Urothelium cell line (cell line): Measurements from ENCODE around the gene SRPK2.
A peak's percentile ranks its signal among the peaks of the same experiment; 100 is the strongest.

Experiments
- DNase-seq: peaks from one replicate; pipeline ENCODE4 v3.0.0; 2011; ENCODE audit warnings: low spot score, mixed read lengths
- FAIRE-seq: peaks from 2 replicates; lab custom pipeline; 2011; peaks lifted over from hg19 to GRCh38; lab: Jason Lieb, UNC

SRPK2 gene

DNA sequence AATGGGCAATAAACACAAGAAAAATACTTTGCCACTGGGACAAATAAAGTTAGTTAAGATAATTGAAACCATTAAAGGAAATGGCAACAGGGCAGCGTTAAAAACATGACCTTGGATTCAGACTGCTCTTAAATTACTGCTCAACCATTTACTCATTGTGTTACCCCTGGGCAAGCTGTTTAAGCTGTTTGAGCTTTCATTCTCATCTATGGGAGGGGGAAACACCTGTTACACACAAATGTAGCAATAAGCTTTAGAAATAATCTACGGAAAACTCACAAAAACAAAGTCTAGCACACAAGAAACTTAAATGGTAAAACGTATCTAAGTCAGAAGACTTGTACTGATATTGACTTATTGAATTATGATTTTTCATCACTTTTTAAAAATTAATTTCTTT, 237.6 kb downstream of the SRPK2 start:
- no peak for FAIRE-seq

GRCh38 chr7:105149827-105150226, 238.9 kb downstream of the SRPK2 start:
- FAIRE-seq (no peak), DNase-seq (peak; percentile 58)

More for the DNA sequence above, 237.6 kb downstream of the SRPK2 start:
- DNase-seq, result no peak

GRCh38 chr7:105141068-105141467, 247.7 kb downstream of the SRPK2 start:
- DNase-seq (peak; percentile 39), FAIRE-seq (no peak)

DNA sequence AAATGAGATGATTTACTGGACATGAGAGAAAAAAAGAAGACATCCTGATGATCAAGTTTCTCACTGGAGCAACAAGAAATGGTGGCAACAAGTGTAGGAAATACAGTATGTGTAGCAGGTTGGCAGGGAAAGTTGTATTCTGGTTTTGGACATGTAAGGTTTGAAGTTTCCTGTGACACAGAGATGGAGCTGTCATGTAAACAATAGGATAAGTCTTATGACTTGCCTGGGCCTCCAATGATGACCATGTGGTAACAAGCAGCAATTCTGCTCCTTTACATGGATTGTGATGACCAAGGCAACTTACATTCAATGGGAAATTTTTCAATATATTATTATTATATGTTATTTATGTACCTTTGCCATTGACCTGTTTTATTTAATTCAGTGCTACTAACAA, 249.3 kb downstream of the SRPK2 start:
- no peak for DNase-seq
- no peak for FAIRE-seq

GRCh38 chr7:105137898-105138297, 250.8 kb downstream of the SRPK2 start:
- FAIRE-seq, result no peak

DNA sequence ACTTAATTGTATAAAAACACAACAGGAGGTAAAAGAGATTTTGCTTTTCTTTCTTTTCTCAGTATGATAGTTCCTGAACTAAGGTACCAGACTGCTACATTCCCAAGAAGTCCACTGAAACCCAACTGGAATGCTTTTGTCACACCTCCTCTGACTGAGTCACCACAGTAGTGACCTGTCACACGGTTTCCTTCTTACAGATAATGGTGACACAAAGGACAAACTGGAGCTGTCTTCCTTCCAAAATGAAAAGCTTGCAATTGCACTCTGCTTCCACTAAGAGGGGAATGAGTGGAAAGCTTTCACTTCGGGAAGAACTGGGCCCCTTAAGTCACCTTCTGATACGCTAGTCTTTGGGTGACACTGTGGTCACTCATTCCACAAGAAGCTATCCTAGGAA, 252.5 kb downstream of the SRPK2 start:
- FAIRE-seq (no peak), DNase-seq (no peak)

More at GRCh38 chr7:105137898-105138297, 250.8 kb downstream of the SRPK2 start:
- no peak for DNase-seq

- FAIRE-seq, result no peak
- no peak for DNase-seq
Observed at GRCh38 chr7:105133986-105134655, 254.6 kb downstream of the SRPK2 start.

GRCh38 chr7:105133358-105133757, 255.4 kb downstream of the SRPK2 start:
- no peak for FAIRE-seq
- DNase-seq, result no peak

GRCh38 chr7:105132835-105133234, 255.9 kb downstream of the SRPK2 start:
- FAIRE-seq (no peak), DNase-seq (no peak)

DNA sequence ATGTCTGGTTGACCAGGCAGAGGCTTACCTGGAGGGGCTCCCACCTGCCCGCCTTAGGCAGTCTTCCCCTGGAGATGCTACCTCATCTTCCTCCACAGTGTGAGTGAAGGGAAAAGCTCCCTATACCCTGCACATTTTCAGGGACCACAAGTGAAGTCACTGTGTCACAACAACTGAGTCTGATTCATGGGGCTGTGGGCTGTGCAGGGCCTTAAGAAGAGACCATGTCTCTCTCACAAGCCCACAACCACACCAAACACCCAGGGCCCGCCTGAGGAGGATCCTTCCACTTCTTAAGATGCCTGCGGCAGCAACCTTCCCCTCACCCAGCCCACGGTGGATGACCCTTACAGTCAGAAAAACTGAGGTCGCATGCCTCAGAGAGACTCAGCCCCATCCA, 256.4 kb downstream of the SRPK2 start:
- no peak for FAIRE-seq

GRCh38 chr7:105131890-105132289, 256.8 kb downstream of the SRPK2 start:
- FAIRE-seq (no peak), DNase-seq (no peak)

More for the DNA sequence above, 256.4 kb downstream of the SRPK2 start:
- no peak for DNase-seq

DNA sequence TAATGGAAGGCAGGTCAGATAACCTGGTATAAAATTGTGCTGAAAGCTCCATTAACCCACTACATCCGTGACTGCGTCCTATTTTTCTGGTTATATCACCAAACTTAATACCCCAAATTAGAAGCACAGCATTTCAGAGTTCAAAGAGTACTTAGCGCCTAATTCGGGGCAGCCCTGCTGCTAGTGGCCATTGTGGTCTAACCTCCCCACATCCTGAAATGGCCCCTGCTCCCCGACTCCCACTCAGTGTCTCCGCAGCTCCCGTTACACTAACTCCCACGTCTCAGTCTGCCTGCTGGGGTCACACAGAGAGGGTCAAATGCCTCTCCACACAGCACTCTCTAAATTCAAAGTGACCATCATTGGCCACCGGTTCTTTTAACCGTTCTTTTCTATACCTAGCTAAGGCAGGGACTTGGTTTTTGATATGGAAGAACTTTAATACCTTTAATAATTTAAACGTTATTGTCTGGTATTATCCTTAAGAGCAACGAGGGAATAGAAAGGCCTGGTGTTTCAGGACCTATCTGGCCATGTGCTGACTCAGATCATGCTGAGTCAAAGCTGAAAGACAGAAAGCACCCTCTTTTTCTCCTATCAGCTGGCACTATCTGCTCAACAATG, 257.6 kb downstream of the SRPK2 start:
- no peak for FAIRE-seq

GRCh38 chr7:105130580-105130979, 258.1 kb downstream of the SRPK2 start:
- DNase-seq (no peak), FAIRE-seq (no peak)

More for the DNA sequence above, 257.6 kb downstream of the SRPK2 start:
- DNase-seq, result no peak

- DNase-seq (no peak), FAIRE-seq (no peak)
Observed at GRCh38 chr7:105130048-105130447, 258.7 kb downstream of the SRPK2 start.

DNA sequence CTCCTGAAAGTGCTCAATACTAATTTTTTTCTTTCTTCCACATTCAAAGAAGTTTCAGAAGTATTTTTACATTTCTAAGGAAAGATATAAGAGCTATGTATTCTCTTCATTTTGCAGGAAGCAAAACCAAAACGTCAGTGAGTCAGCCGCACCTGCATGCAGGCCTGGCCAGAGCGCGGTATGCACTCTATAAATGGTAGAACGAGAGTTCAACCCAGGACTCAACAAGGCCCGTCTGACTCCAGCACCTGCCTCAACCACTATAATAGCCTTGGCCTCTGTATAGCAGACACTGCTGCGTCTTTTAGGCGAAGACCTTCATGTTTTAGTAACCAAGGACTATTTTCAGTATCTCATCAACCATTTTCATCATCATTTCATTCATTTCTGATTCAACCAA, 261.5 kb downstream of the SRPK2 start:
- DNase-seq, result no peak

DNA sequence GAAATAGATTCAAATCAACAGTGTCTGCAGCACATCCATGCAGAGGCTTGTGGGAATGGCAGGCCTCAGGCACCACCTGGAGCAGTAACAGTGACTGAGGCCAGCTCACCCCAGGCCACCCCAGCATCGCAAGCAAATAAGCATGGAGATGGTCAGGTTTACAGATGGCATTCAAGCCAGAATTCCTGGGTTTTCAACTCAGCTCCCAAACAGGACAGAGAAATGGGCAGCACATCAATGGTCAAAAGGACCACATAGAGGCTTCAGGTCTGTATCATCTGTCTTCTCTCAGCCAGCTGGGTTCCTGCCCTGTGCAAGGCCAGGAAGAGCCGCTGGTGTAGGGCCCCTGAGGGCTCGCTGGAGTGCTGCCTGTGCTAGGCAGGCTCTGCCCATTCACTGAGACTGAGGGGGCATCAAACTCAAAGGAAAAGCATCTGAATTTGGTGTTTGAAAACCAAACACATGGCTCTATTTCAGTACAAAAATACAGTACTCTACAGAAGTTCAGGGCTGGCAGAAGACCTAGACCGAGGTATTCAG, 262.2 kb downstream of the SRPK2 start:
- DNase-seq (no peak), FAIRE-seq (no peak)

More for the DNA sequence above, 261.5 kb downstream of the SRPK2 start:
- no peak for FAIRE-seq

DNA sequence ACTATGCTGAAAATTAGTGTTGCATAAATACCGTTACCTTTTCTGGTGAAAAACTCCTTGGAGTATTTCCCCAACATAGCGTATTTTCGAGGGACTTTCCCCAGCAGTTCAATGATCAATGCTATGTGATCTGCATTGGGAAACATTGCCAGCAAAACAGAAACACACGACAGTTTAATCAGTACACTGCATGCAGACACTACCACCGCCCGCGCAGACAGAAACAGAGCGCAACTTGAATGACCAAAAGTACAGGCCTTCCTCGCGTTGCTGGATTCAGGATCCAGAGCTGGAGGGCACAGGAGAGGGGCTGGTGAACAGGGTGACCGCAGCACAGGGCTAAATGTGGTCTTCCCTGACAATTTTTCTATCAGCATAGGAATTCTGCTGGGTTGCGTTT, 263.0 kb downstream of the SRPK2 start:
- FAIRE-seq (no peak), DNase-seq (no peak)

DNA sequence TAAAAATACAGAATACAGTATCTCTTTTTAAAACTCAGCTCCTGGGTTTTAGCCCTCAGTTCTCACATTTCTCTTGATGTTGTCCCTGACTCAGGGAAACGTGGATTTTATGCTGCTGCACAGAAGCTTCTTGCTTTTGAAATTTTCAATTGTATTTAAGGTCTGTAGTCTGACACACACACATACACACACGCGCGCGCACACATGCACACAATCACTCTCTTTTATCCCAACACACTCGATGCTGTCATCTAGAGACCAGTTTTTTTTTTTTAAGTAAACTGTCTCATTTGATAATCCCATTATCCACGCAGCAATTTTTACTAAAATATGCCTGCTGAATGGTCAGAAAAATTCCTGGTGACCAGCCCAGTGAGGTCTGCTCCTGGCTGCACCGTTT, 266.1 kb downstream of the SRPK2 start:
- no peak for FAIRE-seq
- DNase-seq, result no peak

DNA sequence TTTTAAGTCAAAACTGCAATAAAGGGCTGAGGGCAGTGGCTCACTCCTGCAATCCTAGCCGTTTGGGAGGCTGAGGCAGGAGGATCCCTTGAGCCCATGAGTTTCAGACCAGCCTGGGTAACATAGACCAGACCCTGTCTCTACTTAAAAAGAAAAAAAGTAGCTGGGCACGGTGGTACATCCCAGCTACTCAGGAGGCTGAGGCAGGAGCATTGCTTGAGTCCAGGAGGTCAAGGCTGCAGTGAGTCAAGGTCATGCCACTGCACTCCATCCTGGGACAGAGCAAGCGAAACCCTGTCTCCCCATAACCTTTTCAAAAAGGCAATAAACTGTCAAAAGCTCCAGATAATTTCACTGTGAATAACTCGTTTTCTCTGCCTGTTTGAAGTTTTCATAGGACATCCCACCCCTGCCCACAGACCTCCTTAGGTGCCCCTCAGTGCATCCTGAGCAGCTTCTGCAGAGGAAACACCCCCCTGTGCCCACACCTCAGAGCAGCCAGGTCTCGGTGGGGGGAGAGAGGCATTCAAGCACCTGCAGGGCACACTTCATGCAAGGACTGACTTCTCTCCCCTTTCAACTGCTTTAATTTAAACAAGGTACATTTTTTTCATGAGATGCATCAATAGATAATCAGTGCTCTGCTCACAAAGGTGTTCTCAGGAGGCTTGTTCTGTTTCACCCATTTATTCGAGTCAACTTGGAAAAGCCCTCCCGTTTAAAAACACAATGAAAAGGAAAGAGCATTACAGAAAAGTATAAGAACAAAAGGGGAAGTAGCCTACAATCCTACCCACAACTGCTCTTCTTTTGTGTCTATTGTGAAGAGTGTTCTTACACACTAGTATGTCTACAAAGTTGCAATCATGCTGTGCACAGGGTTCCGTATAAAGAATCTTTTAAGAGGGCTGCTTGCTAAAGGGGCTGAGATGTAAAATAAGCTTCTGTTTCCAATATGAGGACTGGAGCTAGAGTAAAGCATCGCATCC, 269.8 kb downstream of the SRPK2 start:
- no peak for FAIRE-seq

GRCh38 chr7:105112440-105113418, 276.0 kb downstream of the SRPK2 start:
- no peak for DNase-seq
- FAIRE-seq, result no peak

More for the DNA sequence above, 269.8 kb downstream of the SRPK2 start:
- no peak for DNase-seq
